Stimulated activated CD8-positive, alpha-beta memory T cell treated with anti-CD3 and anti-CD28 coated beads, Interleukin-4, amount 100 ng/mL, for 24 hours (primary cell): Measurements from ENCODE around the gene ANKRD27.
A peak's percentile ranks its signal among the peaks of the same experiment; 100 is the strongest.
"Not testable (repeated sequence)": the region's sequence is repeated elsewhere in the genome, so short reads cannot be mapped to it uniquely, and the experiment has no call there.

Experiments used
- DNase-seq: peaks from one replicate; pipeline ENCODE4 v3.0.0-alpha.2; 2020; ENCODE audit warnings: low read depth

The ANKRD27 gene

DNA sequence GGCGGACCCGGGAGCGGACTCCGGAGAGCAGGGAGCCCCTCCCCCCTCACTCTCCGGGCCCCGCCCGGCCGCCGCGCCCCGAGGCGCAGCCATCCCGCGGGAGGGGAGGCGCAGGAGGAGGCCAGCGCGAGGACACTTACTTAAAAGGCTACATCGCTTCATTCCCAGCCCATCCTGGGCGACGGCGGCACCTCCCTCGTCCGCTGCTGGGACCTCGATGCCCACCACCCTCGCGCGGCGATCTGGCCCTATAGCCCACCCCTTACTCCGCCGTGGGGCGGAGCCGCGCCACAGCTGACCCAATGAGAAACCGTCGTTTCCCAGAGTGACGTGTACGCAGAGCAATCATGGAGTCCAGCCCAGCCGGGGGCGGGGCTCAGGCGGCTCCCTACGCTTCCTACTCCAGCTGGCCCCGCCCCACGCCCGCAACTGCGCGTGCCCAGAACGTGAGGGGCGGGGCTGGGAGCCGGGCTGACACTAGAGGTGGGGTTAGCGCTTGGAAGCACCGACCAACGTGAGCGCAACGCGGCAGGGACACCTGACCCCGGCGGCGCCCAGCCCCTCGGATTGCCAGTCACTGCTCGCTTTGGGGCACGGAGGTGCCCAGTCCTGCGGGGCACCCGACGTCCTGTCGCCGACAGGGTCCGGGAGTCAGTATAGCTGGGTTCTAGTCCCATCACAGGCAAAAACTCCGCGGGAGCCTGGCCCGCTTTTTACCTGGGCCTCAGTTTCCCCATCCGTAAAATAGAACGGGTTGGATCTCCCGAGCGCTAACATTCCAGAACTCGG, at the start of gene ANKRD27:
ANKRD27 (minus strand) TSS at position 250 of the 789 bp plus-strand sequence. CDS start 16,165 bp downstream, outside the sequence.
- DNase-seq: peak; percentile 96

DNA sequence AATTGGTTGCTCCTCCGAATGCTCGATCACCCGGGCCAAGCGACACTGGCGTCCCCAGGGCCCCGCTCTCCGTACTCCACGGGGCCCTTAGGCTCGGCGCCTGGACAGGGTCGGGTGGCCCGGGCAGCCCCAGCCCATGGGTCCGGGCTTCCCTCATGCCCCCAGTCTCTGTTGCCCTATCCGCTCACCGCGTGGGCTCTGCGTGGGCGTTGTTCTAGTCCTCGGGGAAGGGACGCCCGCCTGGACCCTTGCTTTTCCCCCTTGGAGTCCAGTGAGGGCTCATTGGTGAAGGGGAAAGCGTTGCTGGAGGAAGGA, 45.9 kb upstream of the ANKRD27 start:
- no peak for DNase-seq

DNA sequence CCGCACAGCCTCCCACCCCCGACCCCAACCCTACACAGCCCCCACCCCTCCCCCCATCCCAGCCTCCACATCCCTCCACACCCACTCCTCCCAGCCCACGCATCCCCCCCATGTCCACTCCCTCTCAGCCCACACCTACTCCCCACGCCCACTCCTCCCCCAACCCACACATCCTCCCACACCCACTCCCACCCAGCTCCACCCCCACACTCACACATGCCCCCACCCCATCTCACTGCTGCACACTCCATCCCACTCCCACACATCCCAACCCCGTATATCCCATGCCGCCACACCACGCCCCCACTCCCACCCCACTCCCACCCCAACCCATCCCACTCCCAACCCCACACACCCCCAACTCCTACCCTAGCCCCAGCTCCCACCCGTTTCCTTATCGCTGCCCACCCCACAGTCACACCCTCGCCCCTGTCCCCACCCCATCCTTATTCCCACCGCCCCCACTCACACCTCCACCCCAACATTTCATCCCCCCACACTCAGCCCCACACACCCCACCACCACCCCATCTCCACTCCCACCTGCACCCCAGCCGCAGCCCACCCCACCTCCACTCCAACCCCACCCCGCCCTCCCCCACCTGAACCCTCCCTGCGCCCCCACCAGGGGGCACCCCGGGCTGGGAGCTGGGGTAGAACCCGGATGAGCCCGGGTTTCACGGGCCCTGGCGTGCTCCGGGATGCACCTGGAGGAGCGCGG, 45.4 kb upstream of the ANKRD27 start:
- no peak for DNase-seq

DNA sequence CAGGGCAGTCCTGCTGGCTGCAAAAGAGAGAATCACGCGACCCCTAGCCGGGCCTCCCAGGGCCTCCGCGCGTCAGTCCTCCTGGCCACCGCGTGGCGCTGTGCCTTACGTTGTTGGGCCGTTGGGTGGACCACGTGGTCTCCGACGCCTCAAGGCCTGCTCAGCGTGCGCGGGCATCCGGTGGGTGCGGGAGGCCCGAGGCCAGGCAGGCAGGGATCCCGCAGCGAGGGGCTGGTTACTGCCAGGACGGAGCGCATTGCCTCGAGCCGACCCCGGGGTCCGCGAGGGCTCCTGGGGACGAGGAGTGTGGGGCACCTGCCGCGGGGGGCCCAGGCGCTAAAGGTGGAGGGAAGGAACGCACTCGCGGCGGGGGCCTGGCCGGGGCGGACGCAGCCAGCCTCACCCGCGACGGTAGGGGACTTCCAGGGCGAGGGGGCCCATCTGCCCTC, 44.7 kb upstream of the ANKRD27 start, which contains the start of gene TDRD12:
TDRD12 (plus strand) TSS at position 157 of the 449 bp plus-strand sequence. CDS start 306 bp downstream, outside the sequence.
- DNase-seq: no peak

DNA sequence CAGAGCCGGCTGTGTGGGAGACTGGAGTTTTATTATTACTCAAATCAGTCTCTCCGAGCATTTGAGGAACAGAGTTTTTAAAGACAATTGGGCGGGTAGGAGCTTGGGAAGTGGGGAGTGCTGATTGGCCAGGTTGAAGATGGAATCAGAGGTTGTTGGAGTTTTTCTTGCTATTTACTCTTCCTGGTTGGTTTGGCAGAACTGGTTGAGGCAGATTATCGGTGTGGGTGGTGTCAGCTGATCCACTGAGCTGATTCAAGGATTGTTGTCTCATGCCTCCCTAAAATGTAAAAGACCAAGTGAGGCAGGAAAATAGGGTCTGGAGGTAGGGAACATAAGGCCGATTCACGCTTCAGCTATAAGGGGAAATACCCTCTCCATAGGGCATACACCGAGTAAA, 43.3 kb upstream of the ANKRD27 start:
- DNase-seq: no peak

DNA sequence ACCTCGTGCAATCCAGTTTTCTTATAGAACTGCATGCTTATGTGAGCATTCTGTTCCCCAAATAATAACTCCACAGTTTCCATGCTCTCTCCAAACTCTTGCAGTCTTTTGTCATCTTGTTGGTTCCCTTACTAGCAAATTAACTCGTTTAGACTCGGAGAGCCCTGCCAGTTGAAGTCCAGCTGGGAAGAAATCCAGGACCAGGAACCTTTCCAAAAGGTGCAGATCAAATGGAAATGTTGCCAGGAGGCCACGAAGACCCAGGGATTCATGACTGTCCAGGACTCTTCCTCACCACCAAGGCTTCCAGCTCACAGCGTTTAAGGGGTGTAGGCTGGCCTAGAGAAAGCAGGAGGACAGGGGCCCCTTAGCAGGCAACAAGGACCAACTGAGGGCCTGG, 42.5 kb upstream of the ANKRD27 start:
- DNase-seq: no peak

DNA sequence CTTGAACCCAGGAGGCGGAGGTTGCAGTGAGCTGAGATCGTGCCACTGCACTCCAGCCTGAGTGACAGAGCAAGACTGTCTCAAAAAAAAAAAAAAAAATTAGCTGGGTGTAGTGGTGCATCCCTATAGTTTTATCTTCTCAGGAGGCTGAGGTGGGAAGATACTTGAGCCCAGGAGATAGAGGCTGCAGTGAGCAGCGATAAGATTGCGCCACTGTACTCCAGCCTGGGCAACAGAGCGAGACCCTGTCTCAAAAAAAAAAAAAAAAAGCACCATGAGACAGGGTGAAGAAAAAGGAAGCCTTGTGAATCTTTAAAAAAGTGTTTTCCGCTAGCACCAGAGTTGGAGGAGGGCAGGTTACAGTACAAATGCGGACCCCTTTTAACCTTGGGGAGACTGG, 41.2 kb upstream of the ANKRD27 start:
- not testable (repeated sequence) for DNase-seq

DNA sequence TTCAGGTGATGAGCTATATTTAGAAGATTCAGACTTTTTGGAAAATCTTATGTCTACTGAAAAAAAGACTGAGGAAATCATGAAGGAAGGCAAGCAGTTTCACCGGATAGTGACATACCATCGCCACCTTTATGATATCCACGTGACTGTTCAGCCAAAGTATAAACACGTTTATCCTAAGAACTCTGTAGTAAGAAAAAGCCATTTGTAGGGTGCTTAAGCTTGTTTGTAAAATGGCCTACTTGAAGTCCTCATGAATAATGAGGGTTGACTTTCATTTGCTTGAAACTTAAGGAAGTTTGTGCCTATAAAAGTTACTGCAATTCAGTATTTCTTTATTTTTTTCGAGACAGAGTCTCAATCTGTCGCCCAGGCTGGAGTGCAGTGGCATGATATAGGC, 36.8 kb upstream of the ANKRD27 start:
- DNase-seq: no peak

DNA sequence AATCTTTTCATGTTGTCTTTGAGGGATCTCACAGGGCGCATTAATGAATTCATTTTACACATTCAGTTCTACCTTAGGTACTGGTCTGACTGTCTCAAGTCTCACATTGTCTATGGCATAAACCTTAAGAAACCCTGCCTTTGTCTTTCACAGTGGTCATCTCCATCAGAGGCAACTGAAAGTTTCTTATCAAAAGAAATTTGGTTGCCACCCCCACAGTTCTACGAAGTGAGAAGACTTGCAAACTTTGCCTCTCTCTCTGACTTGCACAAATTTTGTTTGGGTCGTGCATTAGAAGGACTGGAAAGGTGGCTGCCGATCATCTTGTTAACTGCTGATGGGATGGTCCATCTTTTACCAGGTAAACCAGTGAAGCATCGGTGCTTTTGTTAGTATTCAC, 34.1 kb upstream of the ANKRD27 start:
- no peak for DNase-seq

DNA sequence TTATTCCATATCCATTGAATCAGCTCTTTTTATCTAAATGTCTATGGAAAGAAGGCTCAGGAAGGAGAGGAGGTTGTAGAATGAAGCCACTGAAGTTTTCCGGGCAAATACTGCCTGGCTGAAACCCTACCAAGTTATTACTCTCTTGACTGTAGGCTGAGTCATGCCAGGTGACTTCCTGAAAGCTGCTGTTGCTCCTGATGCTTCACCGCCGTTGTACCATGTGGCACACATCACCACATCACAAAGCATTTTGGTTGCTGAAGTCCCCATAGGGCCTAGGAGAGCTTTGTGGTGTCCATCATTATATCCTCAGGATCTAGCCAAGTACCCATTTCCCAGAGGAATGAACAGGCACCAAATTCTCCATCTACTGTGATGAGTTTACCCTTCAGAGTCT, 33.5 kb upstream of the ANKRD27 start:
- no peak for DNase-seq

DNA sequence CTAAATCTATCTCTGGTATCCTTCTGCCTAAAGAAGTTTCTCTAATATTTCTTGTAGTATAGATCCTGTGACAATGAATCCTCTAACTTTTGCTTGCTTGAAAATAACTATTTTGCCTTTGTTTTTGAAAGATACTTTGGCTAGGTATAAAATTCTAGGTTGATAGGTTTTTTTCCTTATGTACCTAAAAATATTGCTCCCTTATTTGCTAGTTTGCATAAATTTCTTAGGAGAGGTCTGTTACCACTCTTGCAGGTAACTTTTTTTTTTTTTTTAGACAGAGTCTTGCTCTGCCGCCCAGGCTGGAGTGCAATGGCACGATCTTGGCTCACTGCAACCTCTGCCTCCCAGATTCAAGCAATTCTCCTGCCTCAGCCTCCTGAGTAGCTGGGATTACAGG, 29.0 kb upstream of the ANKRD27 start:
- not testable (repeated sequence) for DNase-seq

DNA sequence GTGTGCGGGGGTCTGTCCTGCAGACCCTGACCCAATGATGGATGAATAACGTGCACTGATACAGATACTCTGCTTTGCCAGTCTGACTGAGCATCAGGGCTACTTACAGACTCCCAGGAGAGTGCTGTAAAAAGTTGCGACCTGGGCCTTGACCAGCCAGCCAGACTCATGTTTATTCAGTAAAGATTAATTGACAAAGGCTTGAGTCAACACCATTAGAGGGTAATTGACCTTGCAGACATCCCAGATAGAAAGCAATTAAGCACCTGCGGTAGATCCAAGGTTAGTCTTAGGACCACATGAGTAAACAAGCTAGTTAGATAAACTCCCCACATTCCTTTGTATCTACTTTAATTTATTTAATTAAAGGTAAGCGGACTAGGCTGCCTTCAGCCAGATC, 27.0 kb upstream of the ANKRD27 start:
- no peak for DNase-seq

DNA sequence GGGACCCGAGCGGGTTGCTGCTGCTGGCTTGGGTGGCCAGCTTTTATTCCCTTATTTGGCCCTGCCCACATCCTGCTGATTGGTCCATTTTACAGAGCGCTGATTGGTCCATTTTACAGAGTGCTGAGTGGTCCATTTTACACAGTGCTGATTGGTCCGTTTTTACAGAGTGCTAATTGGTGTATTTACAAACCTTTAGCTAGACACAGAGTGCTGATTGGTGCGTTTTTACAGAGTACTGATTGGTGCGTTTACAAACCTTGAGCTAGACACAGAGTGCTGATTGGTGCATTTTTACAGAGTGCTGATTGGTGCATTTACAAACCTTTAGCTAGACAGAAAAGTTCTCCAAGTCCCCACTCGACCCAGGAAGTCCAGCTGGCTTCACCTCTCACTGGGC, 25.1 kb upstream of the ANKRD27 start:
- not testable (repeated sequence) for DNase-seq

DNA sequence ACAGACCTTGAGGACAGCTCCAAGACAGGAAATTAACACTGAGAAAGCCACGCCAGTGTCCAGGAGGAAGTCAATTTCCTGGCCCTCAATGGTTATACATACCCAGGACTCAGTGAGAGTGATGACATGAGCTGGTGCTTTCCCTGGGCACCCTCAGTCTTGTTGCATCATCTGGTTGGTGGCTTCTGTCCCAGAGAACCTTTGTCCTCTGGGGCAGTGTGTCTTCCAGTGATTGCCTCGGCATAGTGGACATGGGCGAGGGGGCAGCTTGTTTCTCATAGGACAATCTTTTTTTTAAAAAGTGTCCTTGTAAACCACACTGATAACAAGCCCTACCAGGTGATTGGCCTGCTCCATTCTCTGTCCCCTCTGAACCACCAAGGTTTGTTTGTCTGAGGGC, 21.8 kb upstream of the ANKRD27 start:
- not testable (repeated sequence) for DNase-seq

DNA sequence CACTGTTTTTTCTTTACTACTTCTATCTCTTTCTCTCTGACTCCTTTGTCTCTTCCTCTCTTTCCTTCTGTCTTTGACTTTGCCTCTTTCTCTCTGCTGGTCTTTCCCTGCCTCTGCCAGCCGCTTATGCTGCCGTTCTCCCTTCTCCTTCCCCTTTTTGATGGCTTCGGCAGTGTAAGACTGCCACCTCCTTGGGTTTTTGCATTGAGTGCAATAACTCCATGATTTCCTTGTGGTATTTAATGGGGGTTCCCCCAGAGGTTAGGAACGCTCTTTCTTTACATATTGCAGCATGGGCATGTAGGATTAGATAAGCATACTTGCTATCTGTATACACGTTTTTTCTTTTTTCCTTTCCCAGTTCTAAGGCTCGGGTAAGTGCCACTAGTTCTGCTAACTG, 20.5 kb upstream of the ANKRD27 start:
- not testable (repeated sequence) for DNase-seq

DNA sequence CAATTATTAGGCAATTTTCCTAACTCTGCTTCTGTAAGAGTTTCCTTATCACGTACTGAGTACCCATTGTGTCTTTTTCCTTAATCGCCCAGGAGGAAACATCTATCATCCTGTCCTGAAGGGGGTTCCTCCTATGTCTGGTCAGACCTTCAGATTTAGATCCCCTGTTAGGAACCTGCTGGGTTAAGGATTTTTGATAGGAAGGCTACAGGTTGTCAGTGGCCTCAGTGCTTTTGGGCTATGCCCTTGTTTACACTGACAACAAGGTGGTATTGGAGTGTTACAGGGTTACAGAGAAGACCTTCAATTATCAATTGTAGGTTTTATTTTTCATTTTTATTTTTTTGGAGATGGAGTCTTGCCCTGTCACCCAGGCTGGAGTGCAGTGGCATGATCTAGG, 19.9 kb upstream of the ANKRD27 start:
- not testable (repeated sequence) for DNase-seq

DNA sequence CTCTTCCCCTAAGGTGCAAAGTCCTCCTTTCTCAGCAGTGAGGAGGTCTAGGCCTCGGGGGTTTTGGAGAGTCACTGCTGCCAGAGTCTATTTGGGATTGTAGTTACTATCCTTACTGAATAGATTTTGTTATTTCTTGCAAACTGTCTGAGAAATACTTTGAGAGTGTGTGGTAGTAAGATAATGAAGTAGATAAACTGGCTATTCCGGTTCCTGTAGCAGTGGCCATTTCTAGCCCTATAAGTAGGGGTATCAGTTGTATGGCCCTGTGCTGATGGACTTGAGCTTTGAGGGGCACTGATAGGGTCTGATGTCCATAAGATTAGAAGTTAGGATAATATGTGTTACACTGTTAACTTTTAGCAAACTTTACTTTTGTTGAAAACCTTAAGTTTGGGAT, 19.3 kb upstream of the ANKRD27 start:
- DNase-seq: not testable (repeated sequence)

DNA sequence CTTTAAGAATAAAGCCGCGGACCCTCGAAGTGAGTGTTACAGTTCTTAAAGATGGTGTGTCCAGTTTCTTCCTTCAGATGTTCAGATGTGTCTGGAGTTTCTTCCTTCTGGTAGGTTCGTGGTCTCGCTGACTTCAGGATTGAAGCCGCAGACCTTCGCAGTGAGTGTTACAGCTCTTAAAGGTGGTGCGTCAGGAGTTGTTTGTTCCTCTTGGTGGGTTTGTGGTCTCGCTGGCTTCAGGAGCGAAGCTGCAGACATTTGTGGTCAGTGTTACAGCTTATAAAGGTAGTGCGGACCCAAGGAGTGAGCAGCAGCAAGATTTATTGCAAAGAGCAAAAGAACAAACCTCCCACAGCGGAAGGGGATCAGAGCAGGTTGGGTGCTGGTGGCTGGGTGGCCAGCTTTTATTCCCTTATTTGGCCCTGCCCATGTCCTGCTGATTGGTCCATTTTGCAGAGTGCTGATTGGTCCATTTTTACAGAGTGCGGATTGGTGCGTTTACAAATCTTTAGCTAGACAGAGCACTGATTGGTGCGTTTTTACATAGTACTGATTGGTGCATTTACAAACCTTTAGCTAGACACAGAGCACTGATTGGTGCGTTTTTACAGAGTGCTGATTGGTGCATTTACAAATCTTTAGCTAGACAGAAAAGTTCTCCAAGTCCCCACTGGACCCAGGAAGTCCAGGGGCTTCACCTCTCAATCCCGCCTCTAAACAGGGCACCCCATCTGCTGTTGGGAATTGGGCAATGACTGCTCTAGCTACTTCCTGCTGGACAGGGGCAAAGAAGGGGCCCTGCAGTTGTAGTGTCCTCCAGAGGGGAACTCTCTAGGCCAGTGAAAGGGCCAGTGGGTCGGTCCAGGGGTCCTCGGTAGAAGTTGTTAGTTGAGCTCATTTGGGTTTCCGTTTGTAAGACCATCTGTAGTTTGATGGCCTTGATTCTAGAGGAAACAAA, 18.4 kb upstream of the ANKRD27 start:
- peak; percentile 31 for DNase-seq

DNA sequence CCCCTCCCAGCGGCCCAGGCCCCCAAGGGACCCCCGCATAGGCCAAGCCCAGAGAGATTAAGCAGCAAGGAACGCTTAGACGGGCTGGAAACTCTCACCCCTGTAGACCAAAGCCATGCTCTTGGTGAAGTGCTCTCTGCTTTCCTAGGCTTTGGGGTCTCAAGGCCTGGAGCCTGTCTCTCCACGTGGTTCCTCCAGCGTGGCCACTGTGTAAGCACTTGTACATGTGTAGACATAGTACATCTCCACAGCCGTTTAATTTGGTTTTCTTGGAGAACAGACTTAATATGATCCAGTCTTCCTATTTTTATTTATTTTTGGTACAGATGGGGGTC, 17.7 kb upstream of the ANKRD27 start:
- no peak for DNase-seq

DNA sequence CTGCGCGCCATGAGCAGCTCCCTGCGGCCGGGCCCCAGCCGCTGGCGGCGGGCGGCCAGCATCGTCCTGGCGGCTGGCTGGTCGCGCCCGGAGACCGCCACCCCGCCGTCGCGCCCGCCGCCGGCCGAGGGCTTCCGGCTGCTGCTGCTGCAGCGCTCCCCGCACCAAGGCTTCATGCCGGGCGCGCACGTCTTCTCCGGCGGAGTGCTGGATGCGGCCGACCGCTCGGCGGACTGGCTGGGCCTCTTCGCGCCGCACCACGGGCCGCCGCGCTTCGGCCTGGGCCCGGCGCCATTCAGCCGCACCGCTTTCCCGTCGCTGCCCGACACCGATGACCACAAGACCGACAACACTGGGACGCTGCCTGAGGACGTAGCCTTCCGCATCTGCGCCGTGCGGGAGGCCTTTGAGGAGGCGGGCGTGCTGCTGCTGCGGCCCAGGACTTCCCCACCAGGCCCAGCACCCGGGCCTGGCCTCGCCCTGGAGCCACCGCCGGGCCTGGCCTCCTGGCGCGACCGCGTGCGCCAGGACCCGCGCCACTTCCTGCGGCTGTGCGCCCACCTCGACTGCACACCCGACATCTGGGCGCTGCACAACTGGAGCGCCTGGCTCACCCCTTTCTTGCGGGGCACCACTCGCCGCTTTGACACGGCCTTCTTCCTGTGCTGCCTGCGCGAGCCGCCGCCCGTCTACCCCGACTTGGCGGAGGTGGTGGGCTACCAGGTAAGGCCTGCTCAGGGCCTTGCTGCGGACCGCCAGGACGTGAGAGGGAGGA, 17.2 kb upstream of the ANKRD27 start:
- DNase-seq: peak; percentile 36

DNA sequence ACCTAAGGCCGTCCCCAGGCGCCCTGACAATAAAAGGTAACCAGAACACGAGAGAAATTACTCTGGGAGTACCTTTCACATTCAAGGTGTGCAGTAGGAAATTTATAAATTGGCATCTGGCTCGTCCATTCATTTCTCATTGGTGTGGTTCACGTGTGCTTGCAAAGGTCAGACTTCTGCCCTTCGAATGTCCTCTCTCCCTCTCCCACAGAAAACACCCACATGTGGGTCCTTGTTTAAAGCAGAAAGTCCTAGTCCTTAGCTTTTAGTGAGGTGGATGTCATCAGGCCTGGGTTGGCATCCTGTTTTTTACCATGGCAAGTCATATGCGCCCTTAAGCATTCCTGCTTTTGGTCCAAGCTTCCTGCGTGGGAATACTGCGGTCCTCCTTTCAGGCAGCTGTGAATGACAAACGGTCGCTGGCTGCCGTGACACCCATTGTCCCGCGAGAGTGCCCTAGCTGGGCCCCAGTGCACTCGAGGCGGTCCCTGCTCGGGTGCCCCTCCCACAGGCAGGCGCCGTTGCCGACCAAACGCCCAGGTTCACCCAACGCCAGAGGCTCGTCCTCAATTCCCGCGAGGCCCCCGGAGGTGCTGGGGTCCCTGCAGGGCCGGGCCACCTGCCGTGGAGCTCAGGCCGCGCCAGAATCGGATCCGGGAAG, 16.4 kb upstream of the ANKRD27 start, which contains the start of gene NUDT19:
NUDT19 (plus strand) TSS at position 531 of the 661 bp plus-strand sequence. CDS start 140 bp downstream, outside the sequence.
- DNase-seq: peak; percentile 75
